Measurements from ENCODE around the gene KMT2C.
A peak's percentile ranks its signal among the peaks of the same experiment; 100 is the strongest.
"Not testable (repeated sequence)": the region's sequence is repeated elsewhere in the genome, so short reads cannot be mapped to it uniquely, and the experiment has no call there.

The KMT2C gene

GRCh38 chr7:152402384-152403250 lies 33.2 kb downstream of the KMT2C start:
- H3K4me1 ChIP-seq (ENCODE audit: control insufficient read depth, insufficient read depth, low read length, poor library complexity, severe bottlenecking), result no peaks in the 10 kb centered on the region
- 56 to 61% methylated on average over 5 of the region's 5 CpGs for WGBS, 2 experiments (ENCODE audit: insufficient coverage in 2 of 2)
- H3K36me3 ChIP-seq (ENCODE audit: control insufficient read depth, insufficient read depth, low read length), result no peaks in the 10 kb centered on the region
- H3K9me3 ChIP-seq (ENCODE audit: control insufficient read depth, low read length), result peaks cover 50% of the 10 kb centered on the region
- no peak overlapping the region for H3K4me3 ChIP-seq (ENCODE audit: extremely low read depth, insufficient read depth, low read length, poor library complexity, severe bottlenecking)
- H3K27ac ChIP-seq (ENCODE audit: low read depth, low read length, severe bottlenecking), result peak overlapping the region; percentile 11

- peaks cover 22% of the 10 kb centered on the region for H3K9me3 ChIP-seq (ENCODE audit: control insufficient read depth, low read length)
- H3K4me3 ChIP-seq (ENCODE audit: extremely low read depth, insufficient read depth, low read length, poor library complexity, severe bottlenecking), result no peak overlapping the region
- H3K36me3 ChIP-seq (ENCODE audit: control insufficient read depth, insufficient read depth, low read length), result no peaks in the 10 kb centered on the region
- no peak overlapping the region for H3K27ac ChIP-seq (ENCODE audit: low read depth, low read length, severe bottlenecking)
- H3K4me1 ChIP-seq (ENCODE audit: control insufficient read depth, insufficient read depth, low read length, poor library complexity, severe bottlenecking), result no peaks in the 10 kb centered on the region
Measured at GRCh38 chr7:152399344-152399743, 36.5 kb downstream of the KMT2C start.

GRCh38 chr7:152395112-152395511 lies 40.7 kb downstream of the KMT2C start:
- Histone ChIP-seq H3K9me3 (ENCODE audit: control insufficient read depth, low read length) (peaks cover 7% of the 10 kb centered on the region), H3K4me1 (ENCODE audit: control insufficient read depth, insufficient read depth, low read length, poor library complexity, severe bottlenecking) (no peaks in the 10 kb centered on the region), H3K36me3 (ENCODE audit: control insufficient read depth, insufficient read depth, low read length) (no peaks in the 10 kb centered on the region), H3K4me3 (ENCODE audit: extremely low read depth, insufficient read depth, low read length, poor library complexity, severe bottlenecking) (no peak overlapping the region), H3K27ac (ENCODE audit: low read depth, low read length, severe bottlenecking) (no peak overlapping the region)
- 89 to 95% methylated on average over 7 of the region's 7 CpGs for WGBS, 2 experiments (ENCODE audit: insufficient coverage in 2 of 2)

GRCh38 chr7:152394214-152394613 lies 41.6 kb downstream of the KMT2C start:
- not testable (repeated sequence) for H3K36me3 ChIP-seq (ENCODE audit: control insufficient read depth, insufficient read depth, low read length); H3K9me3 ChIP-seq (ENCODE audit: control insufficient read depth, low read length); H3K27ac ChIP-seq (ENCODE audit: low read depth, low read length, severe bottlenecking); H3K4me1 ChIP-seq (ENCODE audit: control insufficient read depth, insufficient read depth, low read length, poor library complexity, severe bottlenecking); H3K4me3 ChIP-seq (ENCODE audit: extremely low read depth, insufficient read depth, low read length, poor library complexity, severe bottlenecking)
- WGBS, 2 experiments (ENCODE audit: insufficient coverage in 2 of 2), result 69 to 72% methylated on average over 3 of the region's 3 CpGs

GRCh38 chr7:152392254-152392653 lies 43.5 kb downstream of the KMT2C start:
- Histone ChIP-seq H3K4me1 (ENCODE audit: control insufficient read depth, insufficient read depth, low read length, poor library complexity, severe bottlenecking) (no peaks in the 10 kb centered on the region), H3K36me3 (ENCODE audit: control insufficient read depth, insufficient read depth, low read length) (no peaks in the 10 kb centered on the region), H3K27ac (ENCODE audit: low read depth, low read length, severe bottlenecking) (no peak overlapping the region), H3K4me3 (ENCODE audit: extremely low read depth, insufficient read depth, low read length, poor library complexity, severe bottlenecking) (no peak overlapping the region), H3K9me3 (ENCODE audit: control insufficient read depth, low read length) (peaks cover 9% of the 10 kb centered on the region)
- whole genome bisulfite sequencing, 2 experiments (ENCODE audit: insufficient coverage in 2 of 2), result 89 to 100% methylated on average over 1 of the region's 1 CpG

GRCh38 chr7:152386136-152386764 lies 49.6 kb downstream of the KMT2C start:
- not testable (repeated sequence) for H3K4me1 ChIP-seq (ENCODE audit: control insufficient read depth, insufficient read depth, low read length, poor library complexity, severe bottlenecking); H3K4me3 ChIP-seq (ENCODE audit: extremely low read depth, insufficient read depth, low read length, poor library complexity, severe bottlenecking); H3K9me3 ChIP-seq (ENCODE audit: control insufficient read depth, low read length); H3K27ac ChIP-seq (ENCODE audit: low read depth, low read length, severe bottlenecking); H3K36me3 ChIP-seq (ENCODE audit: control insufficient read depth, insufficient read depth, low read length)
- WGBS, 2 experiments (ENCODE audit: insufficient coverage in 2 of 2), result 80 to 86% methylated on average over 1 of the region's 5 CpGs

GRCh38 chr7:152384235-152385200 lies 51.3 kb downstream of the KMT2C start:
- H3K4me3 ChIP-seq (ENCODE audit: extremely low read depth, insufficient read depth, low read length, poor library complexity, severe bottlenecking); H3K27ac ChIP-seq (ENCODE audit: low read depth, low read length, severe bottlenecking); H3K36me3 ChIP-seq (ENCODE audit: control insufficient read depth, insufficient read depth, low read length); H3K9me3 ChIP-seq (ENCODE audit: control insufficient read depth, low read length); H3K4me1 ChIP-seq (ENCODE audit: control insufficient read depth, insufficient read depth, low read length, poor library complexity, severe bottlenecking): not testable (repeated sequence)
- WGBS, 2 experiments (ENCODE audit: insufficient coverage in 2 of 2), result 83 to 100% methylated on average over 1 of the region's 4 CpGs

GRCh38 chr7:152383341-152384234 lies 52.2 kb downstream of the KMT2C start:
- WGBS, 2 experiments (ENCODE audit: insufficient coverage in 2 of 2), result 91 to 96% methylated on average over 8 of the region's 9 CpGs
- Histone ChIP-seq H3K9me3 (ENCODE audit: control insufficient read depth, low read length) (peaks cover 8% of the 10 kb centered on the region), H3K4me3 (ENCODE audit: extremely low read depth, insufficient read depth, low read length, poor library complexity, severe bottlenecking) (no peak overlapping the region), H3K27ac (ENCODE audit: low read depth, low read length, severe bottlenecking) (no peak overlapping the region), H3K36me3 (ENCODE audit: control insufficient read depth, insufficient read depth, low read length) (no peaks in the 10 kb centered on the region), H3K4me1 (ENCODE audit: control insufficient read depth, insufficient read depth, low read length, poor library complexity, severe bottlenecking) (no peaks in the 10 kb centered on the region)

- 83 to 93% methylated on average over 1 of the region's 1 CpG for WGBS, 2 experiments (ENCODE audit: insufficient coverage in 2 of 2)
- H3K4me3 ChIP-seq (ENCODE audit: extremely low read depth, insufficient read depth, low read length, poor library complexity, severe bottlenecking), result no peak overlapping the region
- peaks cover 10% of the 10 kb centered on the region for H3K9me3 ChIP-seq (ENCODE audit: control insufficient read depth, low read length)
- no peaks in the 10 kb centered on the region for H3K36me3 ChIP-seq (ENCODE audit: control insufficient read depth, insufficient read depth, low read length)
- H3K27ac ChIP-seq (ENCODE audit: low read depth, low read length, severe bottlenecking), result no peak overlapping the region
- no peaks in the 10 kb centered on the region for H3K4me1 ChIP-seq (ENCODE audit: control insufficient read depth, insufficient read depth, low read length, poor library complexity, severe bottlenecking)
Measured at GRCh38 chr7:152382244-152382643, 53.6 kb downstream of the KMT2C start.

All from mesodermal cell (in vitro differentiated cells).